GM12892 (cell line): ENCODE data around the gene SNX17.

Source experiments
- DNase-seq: peaks from one replicate; pipeline ENCODE4 v3.0.0; 2011; ENCODE audit not compliant: insufficient read length
- FAIRE-seq: peaks from 2 replicates; lab custom pipeline; 2011; peaks lifted over from hg19 to GRCh38; lab: Jason Lieb, UNC
- POLR2A ChIP-seq: IDR thresholded peaks from 2 replicates; pipeline ENCODE4 v1.6.1; 2011; ENCODE audit warnings: low read depth, low read length, control low read depth
- POLR2AphosphoS5 ChIP-seq: IDR thresholded peaks from 2 replicates; pipeline ENCODE4 v1.6.1; 2011; ENCODE audit warnings: low read depth, low read length, control low read depth
- TAF1 ChIP-seq: IDR thresholded peaks from 2 replicates; pipeline ENCODE4 v1.6.1; 2011; ENCODE audit warnings: low read depth, mild to moderate bottlenecking, control low read depth, low read length, borderline replicate concordance

Gene SNX17

DNA sequence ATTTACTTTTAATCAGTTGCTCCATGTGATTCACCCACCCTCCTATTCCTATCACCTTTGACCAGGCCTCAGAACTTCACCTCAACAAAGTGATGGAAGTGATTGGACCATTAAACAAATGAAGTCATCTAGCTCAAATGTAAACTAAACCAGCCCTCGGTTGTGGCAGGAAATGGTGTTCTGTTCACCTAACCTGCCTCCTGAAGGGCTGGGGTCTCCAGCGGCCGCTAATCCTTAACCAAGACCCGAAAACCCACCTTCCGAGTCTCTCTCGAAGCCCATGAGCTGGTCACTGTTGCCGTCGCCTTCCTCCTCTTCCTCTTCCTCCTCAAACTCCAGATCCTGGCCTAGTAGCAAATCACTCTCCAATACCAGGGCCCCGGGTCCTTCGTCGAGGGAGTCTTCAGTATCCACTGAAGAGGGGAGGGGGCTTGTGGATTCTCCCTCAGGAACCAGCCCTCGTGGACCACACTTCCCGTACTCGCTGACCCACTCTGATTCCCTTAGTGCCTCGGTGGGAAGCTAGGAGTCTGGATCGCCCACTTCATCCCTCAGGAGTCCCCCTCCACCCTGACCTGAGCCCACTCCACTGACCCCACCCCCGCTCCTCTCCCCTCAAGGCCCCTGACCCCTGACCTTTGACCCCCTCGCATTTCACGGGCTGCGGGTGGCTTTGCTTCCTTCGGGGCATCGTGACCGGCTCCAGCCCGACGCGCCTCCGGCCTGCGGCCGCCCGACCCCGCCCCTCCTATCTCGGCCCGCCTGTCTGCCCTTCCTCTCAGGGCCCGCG lies 9.6 kb downstream of the SNX17 start:
- DNase-seq (no peak), FAIRE-seq (peak; percentile 36)
- no peak for TF ChIP-seq POLR2A
- no peak for TF ChIP-seq POLR2AphosphoS5
- no peak for TF ChIP-seq TAF1

DNA sequence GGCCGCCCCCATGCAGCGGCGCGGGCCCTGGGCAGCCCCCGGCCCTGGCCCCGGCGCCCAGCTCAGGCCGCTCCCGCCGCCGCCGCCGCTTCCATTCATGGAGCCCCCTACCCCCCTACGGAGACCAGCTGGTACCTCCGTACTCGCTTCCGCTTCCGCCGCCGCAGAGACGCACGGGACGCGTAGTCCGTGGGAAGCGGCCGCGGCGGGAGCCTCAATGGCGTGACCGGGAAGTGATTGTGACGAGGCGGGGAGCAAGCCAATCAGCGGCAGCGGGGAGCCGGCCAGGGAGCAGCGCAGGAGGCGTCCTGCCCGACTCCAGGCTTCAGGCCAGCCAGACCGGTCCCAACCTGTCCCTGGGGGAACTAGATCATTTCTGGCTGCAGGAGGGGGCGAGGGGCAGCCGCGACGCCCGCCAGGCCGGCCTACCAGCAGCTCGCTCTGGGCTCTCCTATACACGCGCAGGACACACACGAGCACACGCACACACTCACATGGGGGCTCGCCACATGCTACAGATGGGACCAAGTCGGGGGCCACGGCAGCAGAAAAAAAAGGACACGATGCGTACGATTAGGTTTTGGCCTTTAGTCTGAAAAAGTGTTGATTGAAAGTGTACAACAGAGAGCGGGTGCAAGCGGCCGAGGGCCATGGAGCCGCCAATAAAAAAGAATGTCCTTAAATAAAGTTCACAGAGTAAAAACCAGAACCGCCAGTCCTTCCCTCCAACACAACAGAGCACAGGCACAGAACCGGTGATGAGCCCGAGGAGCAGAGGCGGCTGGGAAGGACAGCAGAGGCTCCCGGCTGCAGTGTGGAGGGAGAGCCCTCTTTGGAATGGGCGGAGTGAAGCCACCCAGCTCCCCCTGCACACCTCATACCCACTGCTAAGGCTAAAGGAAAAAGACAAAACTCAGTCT lies 10.5 kb downstream of the SNX17 start, which contains the start of gene ZNF513:
Gene ZNF513 (minus strand): TSS at position 109 of the 920 bp plus-strand sequence. CDS start 208 bp downstream, outside the sequence.
- DNase-seq, result peak; percentile 92
- peak; percentile 98 for FAIRE-seq
- peak; percentile 67; the same call in 1 of the 2 replicates for TF ChIP-seq POLR2A
- no peak for TF ChIP-seq TAF1
- peak; percentile 74; the same call in 1 of the 2 replicates for TF ChIP-seq POLR2AphosphoS5

DNA sequence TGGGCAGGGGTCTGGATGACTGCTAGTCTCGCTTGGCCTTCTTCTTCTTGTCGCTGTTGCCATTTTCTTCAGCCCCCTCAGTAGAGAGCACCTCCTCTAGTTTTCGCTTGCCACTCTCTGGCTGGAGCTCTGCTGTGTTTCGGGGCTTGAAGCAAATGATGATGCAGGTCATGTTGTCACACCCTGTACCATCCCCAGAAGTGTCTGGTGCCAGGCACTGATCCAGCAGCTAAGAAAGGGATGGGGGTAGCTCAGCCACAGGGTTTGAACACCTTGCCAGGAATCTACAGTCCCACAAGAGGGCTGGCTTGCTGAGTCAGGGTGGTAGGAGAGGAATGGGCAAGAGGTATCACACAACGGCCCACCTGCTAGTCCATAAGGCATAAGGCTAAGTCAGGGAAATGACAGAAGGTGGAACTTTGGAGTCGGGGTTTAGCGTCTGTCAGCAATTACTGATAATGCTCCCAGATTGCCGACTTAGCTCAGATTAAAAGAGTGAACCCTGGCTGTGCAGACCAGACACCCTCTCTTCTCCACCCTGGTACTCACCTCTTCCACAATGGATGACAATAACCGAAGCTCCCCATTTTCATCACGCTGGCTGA lies 11.3 kb downstream of the SNX17 start:
- TF ChIP-seq TAF1 (no peak), POLR2AphosphoS5 (no peak), POLR2A (no peak)
- no peak for FAIRE-seq
- DNase-seq, result no peak

DNA sequence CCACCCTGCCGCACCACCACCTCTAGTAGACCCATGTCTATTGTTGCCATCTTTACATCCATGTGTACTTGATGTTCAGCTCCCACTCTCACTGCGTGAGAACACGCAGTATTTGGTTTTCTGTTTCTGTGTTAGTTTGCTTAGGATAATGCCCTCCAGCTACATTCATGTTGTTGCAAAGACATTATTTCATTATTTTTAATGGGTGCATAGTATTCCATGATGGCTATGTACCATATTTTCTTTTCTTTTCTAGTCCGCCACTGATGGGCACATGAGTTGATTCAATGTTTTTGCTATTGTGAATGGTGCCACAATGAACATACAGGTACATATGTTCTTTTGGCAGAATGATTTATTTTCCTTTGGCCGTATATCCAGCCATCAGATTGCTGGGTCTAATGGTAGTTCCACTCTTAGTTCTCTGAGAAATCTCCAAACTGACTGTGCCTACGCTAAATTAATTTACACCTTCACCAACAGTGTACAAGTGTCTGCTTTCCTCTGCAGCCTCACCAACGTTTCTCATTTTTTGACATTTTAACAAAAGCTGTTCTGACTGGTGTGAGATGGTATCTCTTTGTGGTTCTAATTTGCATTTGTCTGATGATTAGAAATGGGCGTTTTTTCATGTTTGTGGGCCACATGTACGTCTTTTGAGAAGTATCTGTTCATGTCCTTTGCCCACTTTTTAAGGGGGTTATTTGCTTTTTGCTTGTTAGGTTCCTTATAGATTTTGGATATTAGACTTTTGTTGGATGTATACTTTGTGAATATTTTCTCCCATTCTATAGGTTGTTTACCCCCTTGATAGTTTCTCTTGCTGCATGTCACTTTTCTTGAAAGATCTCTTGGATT lies 20.6 kb downstream of the SNX17 start:
- no peak for TF ChIP-seq TAF1
- TF ChIP-seq POLR2A, result no peak
- peak; percentile 25; the same call in 1 of the 2 replicates for TF ChIP-seq POLR2AphosphoS5

DNA sequence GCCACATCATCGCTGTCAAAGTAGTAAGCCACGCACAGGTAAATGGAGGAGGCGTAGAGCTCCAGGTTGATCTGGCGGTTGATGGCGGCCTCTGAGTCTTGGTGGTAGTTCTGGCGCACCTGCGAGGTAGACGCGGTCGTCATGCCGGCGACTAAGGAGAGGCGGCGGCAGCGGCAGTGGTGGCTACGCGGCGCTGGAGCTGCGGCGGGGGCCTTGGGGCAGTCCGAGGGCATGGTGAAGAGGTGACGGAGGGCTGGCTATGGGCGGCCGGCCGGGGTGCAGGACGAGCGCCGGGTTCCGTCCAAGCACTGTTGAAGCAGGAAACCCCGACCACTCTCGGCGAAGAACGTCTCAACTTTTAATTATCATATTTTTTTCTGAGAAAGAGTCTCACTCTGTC lies 22.8 kb downstream of the SNX17 start:
- FAIRE-seq, result no peak
- TF ChIP-seq TAF1, result no peak
- no peak for TF ChIP-seq POLR2A
- no peak for TF ChIP-seq POLR2AphosphoS5
- DNase-seq, result no peak

More for the DNA sequence above, 20.6 kb downstream of the SNX17 start:
- no peak for DNase-seq
- no peak for FAIRE-seq

DNA sequence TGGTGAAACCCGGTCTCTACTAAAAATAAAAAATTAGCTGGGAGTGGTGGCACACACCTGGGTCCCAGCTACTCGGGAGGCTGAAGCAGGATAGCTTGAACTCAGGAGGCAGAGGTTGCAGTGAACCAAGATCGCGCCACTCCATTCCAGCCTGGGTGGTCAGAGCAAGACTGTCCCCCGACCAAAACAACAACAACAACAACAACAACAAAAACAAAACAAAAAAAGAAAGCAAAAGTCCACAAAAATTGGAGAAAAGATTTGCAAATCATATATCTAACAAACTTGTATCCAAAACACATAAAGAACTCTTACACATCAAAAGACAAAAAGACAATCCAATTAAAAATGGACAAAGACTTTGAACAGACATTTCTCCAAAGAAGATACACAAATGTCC lies 28.5 kb downstream of the SNX17 start:
- no peak for FAIRE-seq
- DNase-seq, result no peak
- no peak for TF ChIP-seq POLR2A
- TF ChIP-seq POLR2AphosphoS5, result no peak
- TF ChIP-seq TAF1, result no peak

DNA sequence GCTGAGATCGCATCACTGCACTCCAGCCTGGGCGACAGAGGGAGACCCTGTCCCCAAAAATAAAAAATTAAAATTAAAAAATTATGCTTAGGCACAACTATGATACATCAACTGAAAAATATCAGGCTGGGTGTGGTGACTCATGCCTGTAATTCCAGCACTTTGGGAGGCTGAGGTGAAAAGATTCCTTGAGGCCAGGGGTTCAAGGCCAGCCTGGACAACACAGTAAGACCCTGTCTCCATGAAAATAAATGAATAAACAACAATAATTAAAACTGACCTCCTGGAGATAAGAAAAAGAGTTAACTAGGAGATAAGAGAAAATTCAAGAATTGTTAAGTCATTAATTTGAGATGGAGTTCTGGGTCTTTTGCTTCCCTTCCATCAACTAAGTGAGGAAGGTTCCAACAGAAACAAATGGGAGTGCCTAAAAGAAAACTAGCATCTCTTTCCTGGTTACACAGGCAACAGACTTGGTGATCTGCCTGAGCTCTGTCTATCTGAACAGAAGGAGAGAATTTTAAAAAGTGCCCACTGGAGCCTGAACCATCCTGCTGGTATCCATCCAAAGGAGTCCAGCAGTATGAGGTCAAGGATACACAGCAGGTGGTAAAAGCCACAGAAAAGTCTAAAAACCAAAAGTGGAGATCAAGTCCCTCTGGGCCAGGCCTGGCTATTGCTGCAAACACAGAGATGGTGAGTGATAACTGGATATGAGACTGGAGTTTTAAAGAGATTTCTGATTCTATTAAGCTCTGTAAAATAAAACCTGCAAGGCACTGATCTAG lies 30.1 kb downstream of the SNX17 start:
- DNase-seq, result no peak
- TF ChIP-seq POLR2AphosphoS5 (no peak), POLR2A (no peak), TAF1 (no peak)
- FAIRE-seq, result no peak

DNA sequence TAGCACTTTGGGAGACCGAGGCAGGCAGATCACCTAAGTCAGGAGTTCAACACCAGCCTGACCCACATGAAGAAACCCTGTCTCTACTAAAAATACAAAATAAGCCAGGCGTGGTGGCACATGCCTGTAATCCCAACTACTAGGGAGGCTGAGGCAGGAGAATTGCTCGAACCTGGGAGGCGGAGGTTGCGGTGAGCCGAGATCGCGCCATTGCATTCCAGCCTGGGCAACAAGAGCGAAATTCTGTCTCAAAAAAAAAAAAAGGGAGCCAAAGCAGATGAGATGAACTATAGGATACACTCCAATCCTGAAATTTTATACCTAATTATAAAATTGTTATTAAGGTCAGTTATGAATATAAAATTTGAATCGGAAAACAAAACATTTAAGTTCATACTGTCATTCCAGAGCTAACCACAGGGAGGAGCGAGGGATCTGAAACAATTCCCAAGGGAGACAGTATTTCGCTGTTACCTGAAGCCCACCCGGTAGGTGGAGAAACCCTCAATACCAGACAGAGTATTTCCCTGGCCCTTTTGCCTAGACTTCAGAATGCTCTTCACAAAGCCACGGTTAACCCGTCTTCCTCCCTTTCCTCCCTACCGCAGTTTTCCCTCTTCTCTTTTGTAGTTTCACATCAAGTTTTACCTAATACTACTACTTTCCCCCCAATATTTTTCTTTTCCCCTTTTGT lies 37.5 kb downstream of the SNX17 start:
- TF ChIP-seq TAF1 (no peak), POLR2A (no peak)
- DNase-seq, result no peak
- no peak for FAIRE-seq

DNA sequence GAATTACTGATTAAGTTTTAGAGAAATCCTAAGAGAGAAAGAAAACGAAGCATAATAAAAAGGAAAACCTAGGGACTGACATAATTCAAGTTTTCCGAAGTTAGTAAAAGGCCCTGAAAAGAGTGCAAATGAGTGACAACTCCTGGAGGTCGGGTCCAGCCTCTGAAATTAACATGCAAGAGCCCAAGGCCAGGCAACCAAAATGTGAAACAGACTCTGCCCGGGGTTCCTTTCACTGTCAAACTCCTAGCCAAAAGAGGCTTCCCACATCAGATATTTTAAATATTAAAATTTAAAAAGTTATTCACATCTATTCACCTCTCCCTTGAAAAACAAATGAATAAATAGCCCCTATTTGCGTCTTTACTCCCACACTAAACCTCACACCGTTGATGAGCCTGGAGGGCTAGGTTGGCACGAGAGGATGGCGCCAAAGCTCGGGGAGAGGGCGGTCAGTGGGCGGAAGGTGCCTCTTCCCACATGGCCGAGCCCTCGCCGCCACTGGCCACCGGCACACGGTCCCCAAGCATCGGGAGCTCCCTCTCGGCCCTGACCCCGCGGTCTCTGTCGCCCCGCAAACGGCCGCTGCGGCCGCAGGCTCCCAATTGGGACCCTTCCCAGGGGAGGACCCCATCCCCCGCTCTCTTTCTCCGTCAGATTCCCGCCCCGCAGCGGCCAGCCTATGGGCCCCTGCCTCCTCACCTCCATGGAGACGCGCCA lies 38.3 kb downstream of the SNX17 start:
- TF ChIP-seq TAF1 (no peak), POLR2AphosphoS5 (no peak), POLR2A (no peak)
- DNase-seq (peak; percentile 29), FAIRE-seq (no peak)
